Thyroid gland (tissue), 4 donors: ENCODE measurements around the gene FPR3. TPM values are rescaled to one million over a fixed set of nuclear protein-coding genes. Genes with fewer than 3 reads are reported as not detected.
A peak's percentile ranks its signal among the peaks of the same experiment; 100 is the strongest.

Source experiments
- DNase-seq, 2 donors: peaks; one replicate each; pipeline ENCODE4 v3.0.0-alpha.2; 2019
- H3K27ac ChIP-seq, 3 donors: fragments of 200-600 bp; sonication (generic); 1 replicate in 2 of 3; 2 replicates in 1 of 3; pipeline ENCODE4 v1.5.1; 2016 to 2019; ENCODE audit warnings: mild to moderate bottlenecking in 1 of 3, moderate library complexity in 1 of 3
- H3K27me3 ChIP-seq: fragments of 200-600 bp; sonication (generic); one replicate; pipeline ENCODE4 v1.5.1; 2019
- H3K36me3 ChIP-seq, 2 donors: fragments of 200-600 bp; sonication (generic); one replicate each; pipeline ENCODE4 v1.5.1; 2016 to 2019
- H3K4me1 ChIP-seq, 2 donors: fragments of 200-600 bp; sonication (generic); one replicate each; pipeline ENCODE4 v1.5.1; 2017 to 2019
- H3K4me3 ChIP-seq, 3 donors: fragments of 200-600 bp; sonication (generic); replicated peaks in 1 of 3; 1 replicate in 2 of 3; 2 replicates in 1 of 3; pipeline ENCODE4 v1.5.1; 2016; ENCODE audit warnings: mild to moderate bottlenecking in 1 of 3
- H3K9me3 ChIP-seq: fragments of 200-600 bp; sonication (generic); one replicate; pipeline ENCODE4 v1.5.1; 2017
- POLR2A ChIP-seq, 2 donors: fragments of 450-650 bp; IDR thresholded peaks; one replicate each; pipeline ENCODE4 v1.6.1; 2017; ENCODE audit warnings: antibody characterized with exemption in 2 of 2, mild to moderate bottlenecking in 2 of 2, moderate library complexity in 1 of 2
- WGBS, 2 donors: methylation state at CpG; one replicate each; pipeline ENCODE4 v1.1.5; 2017; 5-methylcytosine and 5-hydroxymethylcytosine counted together
- intact Hi-C: fragments of 100-400 bp; cut with DNase I; formaldehyde crosslinking; loops from one replicate; pipeline ENCODE4 v1.15.1; 2023
- total RNA-seq, 4 donors: library from RNA; depleted of rRNA; stranded (reverse); fragments of >200 nt; gene quantifications; one replicate each; pipeline ENCODE4 v1.2.3, GENCODE V29; 2016
- TF ChIP-seq, protein P1 (sequence below), 6 experiments: fragments of 200-600 bp in 3 of 6; fragments of 450-650 bp in 3 of 6; sonication (generic) in 3 of 6; IDR thresholded peaks; one replicate each; pipeline ENCODE4 v1.5.1; 2016 to 2019; ENCODE audit warnings: antibody characterized with exemption in 6 of 6, mild to moderate bottlenecking in 2 of 6, inconsistent platforms in 1 of 6, moderate library complexity in 1 of 6

The FPR3 gene
- total RNA-seq, 4 donors from 2014 or later: 1.6 to 9.7 (median 2.7) TPM

DNA sequence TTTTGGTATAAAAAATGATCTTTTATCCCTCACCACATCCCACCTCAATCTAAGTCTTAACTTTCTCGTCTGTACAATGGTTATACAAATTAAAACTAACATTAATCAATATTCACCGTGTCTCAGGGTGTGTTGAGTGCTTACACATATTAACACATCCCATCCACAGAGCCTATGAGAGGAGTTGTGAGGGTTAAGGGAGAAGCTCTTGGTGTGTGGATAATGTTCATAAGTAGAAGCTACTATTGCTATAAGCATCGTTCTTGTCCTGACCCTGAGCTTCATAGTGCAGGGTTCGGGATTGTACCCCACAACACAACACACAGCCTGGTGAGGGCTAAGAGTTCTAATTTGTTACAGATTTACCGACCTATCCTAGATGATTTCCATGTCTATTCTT, 2.5 kb downstream of the FPR3 start:
- 67 to 68% methylated on average over 5 of the region's 5 CpGs for WGBS, 2 donors
- DNase-seq: no peak
- no peak overlapping the region for H3K4me3 ChIP-seq
- H3K9me3 ChIP-seq: no peaks in the 10 kb centered on the region
- no peak overlapping the region for H3K27ac ChIP-seq
- peaks cover 4% of the 10 kb centered on the region in 2 donors for H3K4me1 ChIP-seq
- H3K27me3 ChIP-seq: no peaks in the 10 kb centered on the region
- intact Hi-C loops: no loop called here
- no peaks in the 10 kb centered on the region for H3K36me3 ChIP-seq
- no peak for TF ChIP-seq POLR2A (IDR thresholded peaks at IDR 0.05)
- TF ChIP-seq, protein P1, sequence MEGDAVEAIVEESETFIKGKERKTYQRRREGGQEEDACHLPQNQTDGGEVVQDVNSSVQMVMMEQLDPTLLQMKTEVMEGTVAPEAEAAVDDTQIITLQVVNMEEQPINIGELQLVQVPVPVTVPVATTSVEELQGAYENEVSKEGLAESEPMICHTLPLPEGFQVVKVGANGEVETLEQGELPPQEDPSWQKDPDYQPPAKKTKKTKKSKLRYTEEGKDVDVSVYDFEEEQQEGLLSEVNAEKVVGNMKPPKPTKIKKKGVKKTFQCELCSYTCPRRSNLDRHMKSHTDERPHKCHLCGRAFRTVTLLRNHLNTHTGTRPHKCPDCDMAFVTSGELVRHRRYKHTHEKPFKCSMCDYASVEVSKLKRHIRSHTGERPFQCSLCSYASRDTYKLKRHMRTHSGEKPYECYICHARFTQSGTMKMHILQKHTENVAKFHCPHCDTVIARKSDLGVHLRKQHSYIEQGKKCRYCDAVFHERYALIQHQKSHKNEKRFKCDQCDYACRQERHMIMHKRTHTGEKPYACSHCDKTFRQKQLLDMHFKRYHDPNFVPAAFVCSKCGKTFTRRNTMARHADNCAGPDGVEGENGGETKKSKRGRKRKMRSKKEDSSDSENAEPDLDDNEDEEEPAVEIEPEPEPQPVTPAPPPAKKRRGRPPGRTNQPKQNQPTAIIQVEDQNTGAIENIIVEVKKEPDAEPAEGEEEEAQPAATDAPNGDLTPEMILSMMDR (IDR thresholded peaks at IDR 0.05): no peak

DNA sequence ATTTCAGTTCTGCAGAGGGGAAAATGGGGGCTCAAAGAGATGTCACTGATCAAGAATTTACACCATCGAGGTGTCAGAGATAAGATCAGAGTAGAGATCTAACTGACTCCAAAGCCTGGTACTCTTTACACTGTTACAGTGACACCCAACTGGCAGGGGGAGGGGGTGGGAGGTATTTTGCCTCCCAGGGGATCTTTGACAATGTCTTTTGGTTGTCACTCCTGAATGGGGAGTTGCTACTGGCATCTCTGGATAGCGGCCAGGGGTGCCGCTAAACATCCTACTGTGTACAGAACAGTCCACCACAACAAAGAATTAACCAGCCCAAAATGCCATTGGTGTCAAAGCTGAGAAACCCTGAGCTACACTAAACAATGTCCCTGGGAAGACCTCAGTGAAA, 3.1 kb downstream of the FPR3 start:
- no peak overlapping the region for H3K27ac ChIP-seq
- 50 to 65% methylated on average over 3 of the region's 3 CpGs for WGBS, 2 donors
- intact Hi-C loops: no loop called here

DNA sequence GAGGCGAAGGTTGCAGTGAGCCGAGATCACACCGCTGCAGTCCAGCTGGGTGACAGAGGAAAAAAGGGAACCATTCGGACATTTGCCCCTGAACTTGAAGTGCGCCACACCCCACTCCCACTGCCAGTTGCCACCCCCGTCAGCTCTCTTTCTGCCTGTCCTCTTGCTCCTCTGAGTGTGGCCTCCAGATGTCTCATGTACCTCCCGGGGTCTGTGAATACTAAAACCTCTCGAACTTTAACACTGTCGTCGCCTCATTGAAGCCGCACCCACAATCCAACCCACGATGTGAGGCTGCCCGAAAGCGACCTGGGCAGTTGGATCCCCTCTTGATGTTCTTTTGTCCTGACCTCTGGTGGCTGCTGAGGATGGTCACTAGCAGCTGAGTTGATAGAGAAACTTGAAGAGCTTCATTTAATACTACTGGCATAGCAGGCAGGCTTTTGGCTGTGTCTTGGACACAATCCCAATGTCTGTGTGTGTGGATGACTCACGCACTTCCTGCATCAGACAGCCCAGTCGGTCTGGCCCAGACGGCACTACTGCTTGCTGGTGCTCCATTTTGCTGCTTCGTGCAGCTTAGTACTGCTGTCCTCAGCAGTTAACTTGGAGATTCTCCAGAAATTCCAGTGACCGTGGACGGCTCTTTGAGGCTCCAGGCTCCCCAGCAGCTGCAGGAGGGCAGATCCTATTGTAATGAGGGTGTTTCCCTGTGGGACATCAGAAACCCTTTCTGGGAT, 4.2 kb downstream of the FPR3 start:
- TF ChIP-seq, protein P1 (IDR thresholded peaks at IDR 0.05): no peak
- no peak for TF ChIP-seq POLR2A (IDR thresholded peaks at IDR 0.05)
- intact Hi-C loops: no loop called here

More for the DNA sequence above, 3.1 kb downstream of the FPR3 start:
- Histone ChIP-seq H3K4me1 (peaks cover 4% of the 10 kb centered on the region in 2 donors), H3K9me3 (no peaks in the 10 kb centered on the region), H3K36me3 (no peaks in the 10 kb centered on the region), H3K27me3 (no peaks in the 10 kb centered on the region), H3K4me3 (no peak overlapping the region)
- DNase-seq: no peak
- no peak for TF ChIP-seq POLR2A (IDR thresholded peaks at IDR 0.05)
- TF ChIP-seq, protein P1 (IDR thresholded peaks at IDR 0.05): no peak

DNA sequence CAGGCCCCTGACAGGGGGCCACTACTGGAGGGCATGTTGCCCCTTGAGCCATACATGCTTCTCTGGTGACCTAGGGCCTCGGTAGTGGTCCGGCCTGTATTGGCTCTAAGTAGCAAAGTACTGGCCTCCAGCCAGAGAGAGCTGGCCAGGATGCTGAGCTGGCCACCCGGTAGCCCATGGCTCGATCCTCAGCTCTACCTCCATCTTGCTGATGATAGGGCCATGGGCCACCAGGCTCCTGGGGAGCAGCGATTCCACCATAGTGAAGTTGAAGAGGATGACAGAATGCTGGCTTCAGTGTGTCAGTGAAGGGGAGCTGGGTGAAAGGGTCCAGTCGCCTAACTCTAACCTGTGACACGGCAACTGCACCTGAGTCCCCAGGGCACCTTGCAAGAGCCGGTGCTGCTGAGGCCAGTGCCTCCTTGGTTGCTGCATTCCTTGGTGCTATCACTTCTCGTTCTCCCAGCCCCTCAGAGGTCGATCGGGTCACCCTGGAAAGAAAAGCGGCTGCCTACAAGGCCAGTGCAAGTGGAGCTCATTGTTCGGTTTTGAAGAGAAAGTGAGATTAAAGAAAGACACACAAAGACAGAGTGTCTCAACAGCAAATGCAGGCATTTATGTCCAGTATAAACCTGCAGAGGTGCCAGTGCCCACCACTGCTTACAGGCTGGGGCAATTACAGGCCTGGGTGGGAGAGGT, 5.0 kb downstream of the FPR3 start:
- no peak for DNase-seq
- no peak for TF ChIP-seq POLR2A (IDR thresholded peaks at IDR 0.05)
- TF ChIP-seq, protein P1 (IDR thresholded peaks at IDR 0.05): no peak
- H3K4me1 ChIP-seq: peaks cover 4% of the 10 kb centered on the region in 2 donors
- no peaks in the 10 kb centered on the region for H3K27me3 ChIP-seq
- WGBS, 2 donors: 78 to 86% methylated on average over 11 to 13 of the region's 13 CpGs
- H3K36me3 ChIP-seq: no peaks in the 10 kb centered on the region
- H3K9me3 ChIP-seq: no peaks in the 10 kb centered on the region
- peak overlapping the region; percentile 17 to 63 (median 50) for H3K27ac ChIP-seq
- no peak overlapping the region for H3K4me3 ChIP-seq
- intact Hi-C loops: no loop called here

More for the DNA sequence above, 4.2 kb downstream of the FPR3 start:
- Histone ChIP-seq H3K9me3 (no peaks in the 10 kb centered on the region), H3K4me3 (no peak overlapping the region), H3K27me3 (no peaks in the 10 kb centered on the region), H3K4me1 (peaks cover 4% of the 10 kb centered on the region in 2 donors), H3K27ac (peak overlapping the region; percentile 11 to 63 (median 50)), H3K36me3 (no peaks in the 10 kb centered on the region)
- 58 to 62% methylated on average over 19 to 20 of the region's 20 CpGs for WGBS, 2 donors
- DNase-seq: peak; percentile 41 to 56
